Neural progenitor cell (in vitro differentiated cells): ENCODE results near the gene HS6ST3.

Experiments
- EZH2 ChIP-seq: fragments of 200-600 bp; sonication (generic); IDR thresholded peaks from 2 replicates; pipeline ENCODE4 v1.6.1; 2017; ENCODE audit warnings: antibody characterized with exemption, mild to moderate bottlenecking, moderate library complexity
- EZH2phosphoT487 ChIP-seq: fragments of 200-600 bp; sonication (generic); IDR thresholded peaks from 2 replicates; pipeline ENCODE4 v1.6.1; 2017; ENCODE audit warnings: antibody characterized with exemption
- TF ChIP-seq, protein P1 (sequence below): fragments of 200-600 bp; sonication (generic); IDR thresholded peaks from 2 replicates; pipeline ENCODE4 v1.5.1; 2017; ENCODE audit warnings: antibody characterized with exemption, mild to moderate bottlenecking

DNA sequence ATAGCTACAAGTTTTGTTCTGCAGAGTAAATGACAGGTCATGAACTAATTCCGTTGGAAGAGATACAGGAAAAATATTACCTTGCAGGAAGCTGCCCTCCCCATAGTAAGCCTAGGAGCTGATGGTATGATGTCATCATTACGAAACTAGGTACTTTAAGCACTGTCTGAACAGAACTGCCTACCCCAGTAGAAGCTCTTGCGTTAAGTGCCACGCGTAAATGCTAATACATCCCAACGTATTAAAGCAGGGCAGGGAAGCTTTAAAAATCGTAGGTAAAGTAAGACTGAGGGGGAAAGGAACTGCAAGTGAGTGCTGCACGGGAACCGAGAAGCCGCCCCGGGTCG lies 37.3 kb upstream of the HS6ST3 start:
- TF ChIP-seq, protein P1, sequence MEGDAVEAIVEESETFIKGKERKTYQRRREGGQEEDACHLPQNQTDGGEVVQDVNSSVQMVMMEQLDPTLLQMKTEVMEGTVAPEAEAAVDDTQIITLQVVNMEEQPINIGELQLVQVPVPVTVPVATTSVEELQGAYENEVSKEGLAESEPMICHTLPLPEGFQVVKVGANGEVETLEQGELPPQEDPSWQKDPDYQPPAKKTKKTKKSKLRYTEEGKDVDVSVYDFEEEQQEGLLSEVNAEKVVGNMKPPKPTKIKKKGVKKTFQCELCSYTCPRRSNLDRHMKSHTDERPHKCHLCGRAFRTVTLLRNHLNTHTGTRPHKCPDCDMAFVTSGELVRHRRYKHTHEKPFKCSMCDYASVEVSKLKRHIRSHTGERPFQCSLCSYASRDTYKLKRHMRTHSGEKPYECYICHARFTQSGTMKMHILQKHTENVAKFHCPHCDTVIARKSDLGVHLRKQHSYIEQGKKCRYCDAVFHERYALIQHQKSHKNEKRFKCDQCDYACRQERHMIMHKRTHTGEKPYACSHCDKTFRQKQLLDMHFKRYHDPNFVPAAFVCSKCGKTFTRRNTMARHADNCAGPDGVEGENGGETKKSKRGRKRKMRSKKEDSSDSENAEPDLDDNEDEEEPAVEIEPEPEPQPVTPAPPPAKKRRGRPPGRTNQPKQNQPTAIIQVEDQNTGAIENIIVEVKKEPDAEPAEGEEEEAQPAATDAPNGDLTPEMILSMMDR, result no peak
- TF ChIP-seq EZH2 (no peak), EZH2phosphoT487 (no peak)
